Measurements from ENCODE around the gene SRGAP2C.
"Not testable (repeated sequence)": the region's sequence is repeated elsewhere in the genome, so short reads cannot be mapped to it uniquely, and the experiment has no call there.

Gene SRGAP2C

DNA sequence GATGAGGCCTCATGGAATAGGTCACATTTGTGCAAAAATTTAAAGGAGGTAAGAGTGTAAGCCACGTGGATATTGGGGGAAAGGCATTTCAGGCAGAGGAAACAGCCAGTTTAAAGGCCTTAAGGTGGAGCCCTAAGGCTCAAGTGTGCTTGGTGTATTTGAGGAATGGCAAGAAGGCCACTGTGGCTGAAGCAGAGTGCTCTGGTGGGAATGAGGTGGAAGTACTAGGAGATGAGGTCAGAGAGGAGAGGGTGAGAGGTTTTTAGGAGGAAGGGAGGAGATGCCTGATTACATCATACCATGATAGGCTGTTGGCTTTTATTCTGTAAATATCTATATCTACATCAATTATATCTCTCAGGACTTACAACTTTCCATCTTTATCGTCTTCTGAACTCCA lies 75.4 kb downstream of the SRGAP2C start:
- H3K27ac ChIP-seq (ENCODE audit: low read depth, low read length); H3K27me3 ChIP-seq (ENCODE audit: control insufficient read depth in 1 of 2, insufficient read depth in 2 of 2, low read length in 2 of 2); H3K36me3 ChIP-seq (ENCODE audit: control insufficient read depth in 1 of 2, insufficient read depth in 2 of 2, low read length in 2 of 2); H3K9ac ChIP-seq (ENCODE audit: low read depth in 1 of 2, low read length in 2 of 2); H3K9me3 ChIP-seq (ENCODE audit: control insufficient read depth in 1 of 2, low read length in 2 of 2); H3K4me3 ChIP-seq (ENCODE audit: low read depth in 1 of 2, low read length in 2 of 2); H3K4me1 ChIP-seq (ENCODE audit: control insufficient read depth in 1 of 2, insufficient read depth in 2 of 2, low read length in 2 of 2): not testable (repeated sequence)

DNA sequence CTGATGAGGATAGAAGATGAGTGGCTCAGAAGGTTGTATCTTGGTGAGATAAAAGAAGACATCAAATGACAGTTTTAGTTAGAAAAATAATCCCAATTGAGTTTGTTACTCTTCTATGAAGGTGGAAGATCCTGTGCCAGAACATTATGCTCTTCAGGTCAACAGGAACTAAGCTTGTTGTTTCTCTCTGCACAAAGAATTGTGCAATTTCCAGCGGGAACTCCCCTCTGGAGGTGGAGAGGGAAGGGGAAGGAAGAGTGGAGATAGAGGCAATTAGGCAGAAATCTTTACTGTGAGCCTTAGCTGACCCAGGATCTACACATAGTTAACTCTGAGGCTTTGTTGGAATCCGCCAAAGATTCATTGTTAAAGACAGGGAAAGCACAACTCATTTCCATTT lies 77.4 kb downstream of the SRGAP2C start:
- not testable (repeated sequence) for H3K4me1 ChIP-seq (ENCODE audit: control insufficient read depth in 1 of 2, insufficient read depth in 2 of 2, low read length in 2 of 2); H3K9me3 ChIP-seq (ENCODE audit: control insufficient read depth in 1 of 2, low read length in 2 of 2); H3K9ac ChIP-seq (ENCODE audit: low read depth in 1 of 2, low read length in 2 of 2); H3K4me3 ChIP-seq (ENCODE audit: low read depth in 1 of 2, low read length in 2 of 2); H3K36me3 ChIP-seq (ENCODE audit: control insufficient read depth in 1 of 2, insufficient read depth in 2 of 2, low read length in 2 of 2); H3K27ac ChIP-seq (ENCODE audit: low read depth, low read length); H3K27me3 ChIP-seq (ENCODE audit: control insufficient read depth in 1 of 2, insufficient read depth in 2 of 2, low read length in 2 of 2)

DNA sequence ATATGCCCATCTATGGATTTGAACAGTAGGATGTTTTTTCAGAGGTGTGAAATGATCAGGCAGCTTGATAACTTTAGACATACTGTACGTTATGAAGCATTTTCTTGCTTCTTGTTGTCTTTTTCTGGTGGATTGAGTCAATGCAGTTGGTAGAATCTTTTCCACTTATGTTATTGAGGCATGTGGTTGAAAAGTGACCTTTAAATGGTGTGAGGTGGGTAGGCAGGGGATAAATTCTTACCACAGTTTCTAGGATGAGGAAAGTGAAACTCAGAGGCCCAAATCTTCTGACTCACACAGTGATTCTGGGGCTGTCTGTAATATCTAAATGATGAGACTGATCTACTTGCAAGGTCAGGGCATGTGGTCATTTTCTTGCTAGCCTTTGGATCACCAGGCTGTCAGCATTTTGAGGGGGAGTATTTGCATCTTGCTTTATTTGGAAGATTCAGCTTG lies 79.0 kb downstream of the SRGAP2C start:
- H3K36me3 ChIP-seq (ENCODE audit: control insufficient read depth in 1 of 2, insufficient read depth in 2 of 2, low read length in 2 of 2); H3K27ac ChIP-seq (ENCODE audit: low read depth, low read length); H3K27me3 ChIP-seq (ENCODE audit: control insufficient read depth in 1 of 2, insufficient read depth in 2 of 2, low read length in 2 of 2); H3K9me3 ChIP-seq (ENCODE audit: control insufficient read depth in 1 of 2, low read length in 2 of 2); H3K4me1 ChIP-seq (ENCODE audit: control insufficient read depth in 1 of 2, insufficient read depth in 2 of 2, low read length in 2 of 2); H3K4me3 ChIP-seq (ENCODE audit: low read depth in 1 of 2, low read length in 2 of 2); H3K9ac ChIP-seq (ENCODE audit: low read depth in 1 of 2, low read length in 2 of 2): not testable (repeated sequence)

DNA sequence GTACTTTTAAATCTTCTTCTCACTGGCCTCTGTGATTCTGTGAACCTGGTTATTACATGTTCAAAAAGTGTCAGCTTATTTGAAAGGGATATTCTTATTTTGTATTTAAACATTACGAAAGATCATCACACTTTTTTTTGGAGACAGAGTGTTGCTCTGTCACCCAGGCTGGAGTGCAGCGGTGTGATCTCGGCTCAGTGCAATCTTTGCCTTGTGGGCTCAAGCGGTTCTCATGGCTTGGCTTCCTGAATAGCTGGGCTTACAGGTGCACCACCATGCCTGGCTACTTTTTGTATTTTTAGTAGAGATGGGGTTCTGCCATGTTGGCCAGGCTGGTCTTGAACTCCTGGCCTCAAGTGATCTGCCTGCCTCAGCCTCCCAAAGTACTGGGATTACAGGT lies 82.3 kb downstream of the SRGAP2C start:
- not testable (repeated sequence) for H3K36me3 ChIP-seq (ENCODE audit: control insufficient read depth in 1 of 2, insufficient read depth in 2 of 2, low read length in 2 of 2); H3K27me3 ChIP-seq (ENCODE audit: control insufficient read depth in 1 of 2, insufficient read depth in 2 of 2, low read length in 2 of 2); H3K4me3 ChIP-seq (ENCODE audit: low read depth in 1 of 2, low read length in 2 of 2); H3K9ac ChIP-seq (ENCODE audit: low read depth in 1 of 2, low read length in 2 of 2); H3K9me3 ChIP-seq (ENCODE audit: control insufficient read depth in 1 of 2, low read length in 2 of 2); H3K27ac ChIP-seq (ENCODE audit: low read depth, low read length); H3K4me1 ChIP-seq (ENCODE audit: control insufficient read depth in 1 of 2, insufficient read depth in 2 of 2, low read length in 2 of 2)

DNA sequence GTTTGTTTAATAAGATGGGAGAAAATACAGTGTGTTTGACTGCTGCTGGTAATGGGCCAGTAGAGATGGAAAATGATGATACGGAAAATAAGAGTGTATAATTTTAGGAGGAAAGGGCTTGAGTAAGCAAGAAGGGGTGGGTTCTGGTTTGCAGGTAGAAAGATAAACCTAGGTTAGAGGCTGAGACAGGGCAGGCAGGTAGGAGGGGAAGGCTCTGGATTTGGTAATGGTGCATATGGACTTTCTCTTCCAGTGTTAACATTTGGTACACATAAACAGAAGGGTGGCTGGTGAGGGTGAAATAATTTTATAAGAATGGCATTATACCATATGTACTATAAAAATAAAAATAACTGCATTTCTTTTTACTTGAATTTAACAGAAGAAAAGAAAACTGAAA lies 84.5 kb downstream of the SRGAP2C start:
- not testable (repeated sequence) for H3K27ac ChIP-seq (ENCODE audit: low read depth, low read length); H3K9me3 ChIP-seq (ENCODE audit: control insufficient read depth in 1 of 2, low read length in 2 of 2); H3K9ac ChIP-seq (ENCODE audit: low read depth in 1 of 2, low read length in 2 of 2); H3K36me3 ChIP-seq (ENCODE audit: control insufficient read depth in 1 of 2, insufficient read depth in 2 of 2, low read length in 2 of 2); H3K4me3 ChIP-seq (ENCODE audit: low read depth in 1 of 2, low read length in 2 of 2); H3K4me1 ChIP-seq (ENCODE audit: control insufficient read depth in 1 of 2, insufficient read depth in 2 of 2, low read length in 2 of 2); H3K27me3 ChIP-seq (ENCODE audit: control insufficient read depth in 1 of 2, insufficient read depth in 2 of 2, low read length in 2 of 2)

DNA sequence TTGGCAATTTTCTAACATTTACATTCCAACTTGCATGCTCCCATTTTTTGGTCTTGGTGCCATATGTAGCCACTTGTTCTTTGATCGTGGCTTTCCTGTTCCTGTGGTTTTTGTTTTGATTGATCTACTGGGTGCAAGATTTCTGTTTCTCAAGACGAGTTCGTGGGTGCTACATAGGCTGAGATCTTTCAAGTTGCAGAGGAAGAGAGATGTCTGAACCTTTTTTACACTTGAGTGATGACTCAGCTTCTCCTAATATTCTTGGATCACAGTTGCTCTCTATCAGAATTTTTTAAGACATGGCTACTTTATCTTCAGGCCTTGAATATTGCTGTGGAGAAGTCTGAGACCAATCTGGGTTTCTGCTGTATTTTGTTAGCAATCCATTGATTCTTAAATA lies 85.2 kb downstream of the SRGAP2C start:
- not testable (repeated sequence) for H3K36me3 ChIP-seq (ENCODE audit: control insufficient read depth in 1 of 2, insufficient read depth in 2 of 2, low read length in 2 of 2); H3K27ac ChIP-seq (ENCODE audit: low read depth, low read length); H3K4me3 ChIP-seq (ENCODE audit: low read depth in 1 of 2, low read length in 2 of 2); H3K9me3 ChIP-seq (ENCODE audit: control insufficient read depth in 1 of 2, low read length in 2 of 2); H3K4me1 ChIP-seq (ENCODE audit: control insufficient read depth in 1 of 2, insufficient read depth in 2 of 2, low read length in 2 of 2); H3K9ac ChIP-seq (ENCODE audit: low read depth in 1 of 2, low read length in 2 of 2); H3K27me3 ChIP-seq (ENCODE audit: control insufficient read depth in 1 of 2, insufficient read depth in 2 of 2, low read length in 2 of 2)

GRCh38 chr1:121271143-121271715 lies 86.5 kb downstream of the SRGAP2C start:
- H3K27me3 ChIP-seq (ENCODE audit: control insufficient read depth in 1 of 2, insufficient read depth in 2 of 2, low read length in 2 of 2); H3K27ac ChIP-seq (ENCODE audit: low read depth, low read length): not testable (repeated sequence)

DNA sequence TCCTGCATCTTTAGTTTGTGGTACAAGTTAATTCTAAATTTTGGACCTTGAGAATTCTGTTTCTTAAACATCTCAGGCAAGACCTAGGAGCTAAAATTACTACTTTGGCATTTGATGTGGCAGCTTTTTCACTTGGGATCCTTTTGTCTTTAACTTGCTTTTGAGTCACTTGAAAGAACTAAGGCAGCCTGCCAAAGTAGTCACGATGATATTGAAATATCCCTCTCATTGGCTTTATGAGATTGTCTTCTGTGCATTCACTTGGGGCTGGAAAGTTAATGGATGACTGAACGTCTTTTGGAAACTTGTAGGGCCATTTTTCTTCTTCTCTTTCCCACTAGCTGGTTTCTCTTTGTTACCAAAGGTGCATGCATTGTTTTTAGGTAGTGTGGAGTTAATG lies 90.7 kb downstream of the SRGAP2C start:
- H3K9ac ChIP-seq (ENCODE audit: low read depth in 1 of 2, low read length in 2 of 2); H3K9me3 ChIP-seq (ENCODE audit: control insufficient read depth in 1 of 2, low read length in 2 of 2); H3K27me3 ChIP-seq (ENCODE audit: control insufficient read depth in 1 of 2, insufficient read depth in 2 of 2, low read length in 2 of 2); H3K4me3 ChIP-seq (ENCODE audit: low read depth in 1 of 2, low read length in 2 of 2); H3K36me3 ChIP-seq (ENCODE audit: control insufficient read depth in 1 of 2, insufficient read depth in 2 of 2, low read length in 2 of 2); H3K4me1 ChIP-seq (ENCODE audit: control insufficient read depth in 1 of 2, insufficient read depth in 2 of 2, low read length in 2 of 2); H3K27ac ChIP-seq (ENCODE audit: low read depth, low read length): not testable (repeated sequence)

More at GRCh38 chr1:121271143-121271715, 86.5 kb downstream of the SRGAP2C start:
- H3K36me3 ChIP-seq (ENCODE audit: control insufficient read depth in 1 of 2, insufficient read depth in 2 of 2, low read length in 2 of 2); H3K9ac ChIP-seq (ENCODE audit: low read depth in 1 of 2, low read length in 2 of 2); H3K4me3 ChIP-seq (ENCODE audit: low read depth in 1 of 2, low read length in 2 of 2); H3K4me1 ChIP-seq (ENCODE audit: control insufficient read depth in 1 of 2, insufficient read depth in 2 of 2, low read length in 2 of 2); H3K9me3 ChIP-seq (ENCODE audit: control insufficient read depth in 1 of 2, low read length in 2 of 2): not testable (repeated sequence)

- H3K4me1 ChIP-seq (ENCODE audit: control insufficient read depth in 1 of 2, insufficient read depth in 2 of 2, low read length in 2 of 2); H3K36me3 ChIP-seq (ENCODE audit: control insufficient read depth in 1 of 2, insufficient read depth in 2 of 2, low read length in 2 of 2); H3K9ac ChIP-seq (ENCODE audit: low read depth in 1 of 2, low read length in 2 of 2); H3K9me3 ChIP-seq (ENCODE audit: control insufficient read depth in 1 of 2, low read length in 2 of 2); H3K27me3 ChIP-seq (ENCODE audit: control insufficient read depth in 1 of 2, insufficient read depth in 2 of 2, low read length in 2 of 2); H3K27ac ChIP-seq (ENCODE audit: low read depth, low read length); H3K4me3 ChIP-seq (ENCODE audit: low read depth in 1 of 2, low read length in 2 of 2): not testable (repeated sequence)
These were observed 93.4 kb downstream of the SRGAP2C start for GRCh38 chr1:121278202-121278601.

- H3K4me1 ChIP-seq (ENCODE audit: control insufficient read depth in 1 of 2, insufficient read depth in 2 of 2, low read length in 2 of 2); H3K36me3 ChIP-seq (ENCODE audit: control insufficient read depth in 1 of 2, insufficient read depth in 2 of 2, low read length in 2 of 2); H3K27me3 ChIP-seq (ENCODE audit: control insufficient read depth in 1 of 2, insufficient read depth in 2 of 2, low read length in 2 of 2); H3K9me3 ChIP-seq (ENCODE audit: control insufficient read depth in 1 of 2, low read length in 2 of 2); H3K4me3 ChIP-seq (ENCODE audit: low read depth in 1 of 2, low read length in 2 of 2); H3K9ac ChIP-seq (ENCODE audit: low read depth in 1 of 2, low read length in 2 of 2); H3K27ac ChIP-seq (ENCODE audit: low read depth, low read length): not testable (repeated sequence)
These were observed 94.2 kb downstream of the SRGAP2C start for GRCh38 chr1:121278777-121279547.

DNA sequence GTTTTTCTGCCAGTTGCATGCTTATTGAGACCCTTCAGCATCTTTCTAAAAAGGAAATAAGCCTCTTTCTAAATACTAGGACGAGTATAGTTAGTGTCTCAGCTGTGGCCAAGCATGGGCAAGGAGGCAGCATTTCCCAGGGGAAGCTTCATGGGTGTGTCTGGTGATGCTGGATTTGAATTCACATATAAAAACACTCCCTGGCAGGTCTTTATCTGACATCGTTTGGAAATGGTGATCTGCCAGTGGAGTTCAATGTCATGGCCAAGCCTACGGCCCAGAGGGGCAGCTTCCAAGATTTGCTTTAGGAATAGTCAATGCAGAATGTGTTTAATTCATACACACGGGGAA lies 94.7 kb downstream of the SRGAP2C start:
- H3K27me3 ChIP-seq (ENCODE audit: control insufficient read depth in 1 of 2, insufficient read depth in 2 of 2, low read length in 2 of 2); H3K9me3 ChIP-seq (ENCODE audit: control insufficient read depth in 1 of 2, low read length in 2 of 2); H3K27ac ChIP-seq (ENCODE audit: low read depth, low read length); H3K4me1 ChIP-seq (ENCODE audit: control insufficient read depth in 1 of 2, insufficient read depth in 2 of 2, low read length in 2 of 2); H3K4me3 ChIP-seq (ENCODE audit: low read depth in 1 of 2, low read length in 2 of 2); H3K36me3 ChIP-seq (ENCODE audit: control insufficient read depth in 1 of 2, insufficient read depth in 2 of 2, low read length in 2 of 2); H3K9ac ChIP-seq (ENCODE audit: low read depth in 1 of 2, low read length in 2 of 2): not testable (repeated sequence)

All from duodenal mucosa (tissue), 2 donors.